Temporal lobe (tissue), 2 donors: ENCODE data around the gene CCDC74B. TPM values are rescaled to one million over a fixed set of nuclear protein-coding genes. Genes with fewer than 3 reads are reported as not detected.

Source experiments
- small RNA-seq: library from RNA; depleted of rRNA; stranded (forward); fragments of <200 nt; gene quantifications from one replicate; pipeline ENCODE3, GENCODE V24; 2014; ENCODE audit warnings: low replicate concordance
- total RNA-seq: library from RNA; depleted of rRNA; stranded (reverse); fragments of >200 nt; gene quantifications from one replicate; pipeline ENCODE4 v1.2.3, GENCODE V29; 2014

Gene CCDC74B
- total RNA-seq, 1 donor from 2014 or later: 4.7 TPM

Small RNA genes within 50 kb of the gene (small RNA-seq; reads per million reads assigned to genes)
- gene RNU6-1049P: not detected

Other genes with a start within 250 kb of the CCDC74B start
- gene RAB6C, start 165.4 kb downstream of the CCDC74B start, total RNA-seq: 0.98 TPM
- gene POTEF, start 15.9 kb downstream of the CCDC74B start, total RNA-seq: not detected
- 16.5 TPM for gene SMPD4, start 36.5 kb upstream of the CCDC74B start, total RNA-seq
- 93.4 TPM for gene MZT2B, start 37.1 kb upstream of the CCDC74B start, total RNA-seq
- gene TUBA3E, start 53.3 kb upstream of the CCDC74B start, total RNA-seq: not detected
- gene IMP4, start 197.8 kb upstream of the CCDC74B start, total RNA-seq: 37.1 TPM
- gene PTPN18, start 210.9 kb upstream of the CCDC74B start, total RNA-seq: 16.2 TPM